Esophagus squamous epithelium (tissue), 5 donors: Measurements from ENCODE around the gene HNMT. TPM values are rescaled to one million over a fixed set of nuclear protein-coding genes. Genes with fewer than 3 reads are reported as not detected.

Experiments
- DNase-seq: peaks from one replicate; lab custom pipeline; 2025; lab: John Stamatoyannopoulos, UW
- H3K27ac ChIP-seq, 4 donors: fragments of 200-600 bp; sonication (generic); one replicate each; pipeline ENCODE4 v1.5.1; 2016 to 2019; ENCODE audit warnings: mild to moderate bottlenecking in 1 of 4
- H3K27me3 ChIP-seq, 4 donors: fragments of 200-600 bp; sonication (generic); 1 replicate in 3 of 4; 2 replicates in 1 of 4; pipeline versions ENCODE4 v1.5.1 to v1.6.0; 2017 to 2021; ENCODE audit warnings: antibody characterized with exemption in 1 of 4
- H3K36me3 ChIP-seq, 3 donors: fragments of 200-600 bp; sonication (generic); one replicate each; pipeline ENCODE4 v1.5.1; 2016 to 2019
- H3K4me1 ChIP-seq, 3 donors: fragments of 200-600 bp; sonication (generic); one replicate each; pipeline ENCODE4 v1.5.1; 2017 to 2019
- H3K4me3 ChIP-seq, 4 donors: fragments of 200-600 bp; sonication (generic); 1 replicate in 3 of 4; 2 replicates in 1 of 4; pipeline ENCODE4 v1.5.1; 2016 to 2019; ENCODE audit warnings: mild to moderate bottlenecking in 2 of 4, moderate library complexity in 1 of 4
- H3K9me3 ChIP-seq, 3 donors: fragments of 200-600 bp; sonication (generic); one replicate each; pipeline ENCODE4 v1.5.1; 2016 to 2019
- CTCF ChIP-seq, 6 experiments: fragments of 450-650 bp in 4 of 6; fragments of 200-600 bp in 2 of 6; sonication (generic) in 2 of 6; IDR thresholded peaks; one replicate each; pipeline ENCODE4 v1.5.1; 2016 to 2019; ENCODE audit warnings: antibody characterized with exemption in 6 of 6, mild to moderate bottlenecking in 4 of 6, moderate library complexity in 4 of 6
- POLR2A ChIP-seq, 4 donors: fragments of 450-650 bp; IDR thresholded peaks; one replicate each; pipeline ENCODE4 v1.6.1; 2017; ENCODE audit warnings: antibody characterized with exemption in 4 of 4, mild to moderate bottlenecking in 4 of 4, moderate library complexity in 3 of 4
- WGBS, 2 donors: methylation state at CpG; one replicate each; pipeline ENCODE4 v1.1.5; 2018; 5-methylcytosine and 5-hydroxymethylcytosine counted together
- intact Hi-C: fragments of 100-400 bp; cut with DNase I; formaldehyde crosslinking; loops from one replicate; pipeline ENCODE4 v1.15.0; 2022
- total RNA-seq, 4 donors: library from RNA; depleted of rRNA; stranded (reverse); fragments of >200 nt; gene quantifications; one replicate each; pipeline ENCODE4 v1.1.0, GENCODE V29; 2016
- donor health status: DM: yes; HTN: yes; CAD: no.

HNMT gene
- total RNA-seq, 4 donors from 2014 or later, result 5.9 to 41.6 (median 8.2) TPM

- no peak for DNase-seq
- Histone ChIP-seq H3K4me3 (no peak overlapping the region), H3K9me3 (no peaks in the 10 kb centered on the region), H3K27ac (no peak overlapping the region), H3K36me3 (no peaks in the 10 kb centered on the region), H3K27me3 (no peaks in the 10 kb centered on the region), H3K4me1 (peaks cover 0 to 14% (median 0%) of the 10 kb centered on the region in 3 donors)
- WGBS, 2 donors, result 36 to 100% methylated on average over 1 of the region's 1 CpG
- intact Hi-C loops, result no loop called here
- no peak for TF ChIP-seq CTCF (IDR thresholded peaks at IDR 0.05)
- TF ChIP-seq POLR2A (IDR thresholded peaks at IDR 0.05), result no peak
Measured at GRCh38 chr2:138021154-138021553, 56.9 kb downstream of the HNMT start.

- no peak overlapping the region for H3K27ac ChIP-seq
- DNase-seq, result no peak
- no peaks in the 10 kb centered on the region for H3K27me3 ChIP-seq
- no peaks in the 10 kb centered on the region for H3K36me3 ChIP-seq
- TF ChIP-seq POLR2A (IDR thresholded peaks at IDR 0.05), result no peak
- no peak for TF ChIP-seq CTCF (IDR thresholded peaks at IDR 0.05)
- intact Hi-C loops, result no loop called here
- no peaks in the 10 kb centered on the region for H3K9me3 ChIP-seq
- H3K4me1 ChIP-seq, result no peaks in the 10 kb centered on the region
- WGBS, 2 donors, result 73 to 82% methylated on average over 4 of the region's 4 CpGs
- H3K4me3 ChIP-seq, result no peak overlapping the region
Measured at GRCh38 chr2:138023298-138023697, 59.0 kb downstream of the HNMT start.

GRCh38 chr2:138023976-138024375, 59.7 kb downstream of the HNMT start:
- Histone ChIP-seq H3K4me1 (no peaks in the 10 kb centered on the region), H3K27me3 (no peaks in the 10 kb centered on the region), H3K4me3 (no peak overlapping the region), H3K9me3 (no peaks in the 10 kb centered on the region), H3K27ac (no peak overlapping the region), H3K36me3 (no peaks in the 10 kb centered on the region)
- DNase-seq, result no peak
- TF ChIP-seq POLR2A (IDR thresholded peaks at IDR 0.05) (no peak), CTCF (IDR thresholded peaks at IDR 0.05) (no peak)
- 47 to 61% methylated on average over 2 of the region's 2 CpGs for WGBS, 2 donors
- intact Hi-C loops, result no loop called here

- 82 to 89% methylated on average over 6 of the region's 6 CpGs for WGBS, 2 donors
- Histone ChIP-seq H3K4me3 (no peak overlapping the region), H3K9me3 (no peaks in the 10 kb centered on the region), H3K27ac (no peak overlapping the region), H3K36me3 (no peaks in the 10 kb centered on the region), H3K27me3 (no peaks in the 10 kb centered on the region), H3K4me1 (no peaks in the 10 kb centered on the region)
- TF ChIP-seq POLR2A (IDR thresholded peaks at IDR 0.05), result no peak
- intact Hi-C loops, result no loop called here
- no peak for DNase-seq
Measured at GRCh38 chr2:138026111-138027020, 62.1 kb downstream of the HNMT start.

- no peak for DNase-seq
- intact Hi-C loops, result no loop called here
- Histone ChIP-seq H3K4me3 (no peak overlapping the region), H3K9me3 (no peaks in the 10 kb centered on the region), H3K4me1 (no peaks in the 10 kb centered on the region), H3K27me3 (no peaks in the 10 kb centered on the region), H3K36me3 (no peaks in the 10 kb centered on the region), H3K27ac (no peak overlapping the region)
- TF ChIP-seq CTCF (IDR thresholded peaks at IDR 0.05) (no peak), POLR2A (IDR thresholded peaks at IDR 0.05) (no peak)
- WGBS, 2 donors, result 27 to 57% methylated on average over 2 of the region's 2 CpGs
Measured at GRCh38 chr2:138028538-138028937, 64.3 kb downstream of the HNMT start.
